HG03064 (cell line): ENCODE data around the gene NPR2.

Source experiments
- ATAC-seq: cut with Tn5 transposase; IDR thresholded peaks from one replicate; pipeline ENCODE4 v1.9.1; 2021; ENCODE audit warnings: low read depth; ENCODE audit not compliant: unreplicated experiment

NPR2 gene

DNA sequence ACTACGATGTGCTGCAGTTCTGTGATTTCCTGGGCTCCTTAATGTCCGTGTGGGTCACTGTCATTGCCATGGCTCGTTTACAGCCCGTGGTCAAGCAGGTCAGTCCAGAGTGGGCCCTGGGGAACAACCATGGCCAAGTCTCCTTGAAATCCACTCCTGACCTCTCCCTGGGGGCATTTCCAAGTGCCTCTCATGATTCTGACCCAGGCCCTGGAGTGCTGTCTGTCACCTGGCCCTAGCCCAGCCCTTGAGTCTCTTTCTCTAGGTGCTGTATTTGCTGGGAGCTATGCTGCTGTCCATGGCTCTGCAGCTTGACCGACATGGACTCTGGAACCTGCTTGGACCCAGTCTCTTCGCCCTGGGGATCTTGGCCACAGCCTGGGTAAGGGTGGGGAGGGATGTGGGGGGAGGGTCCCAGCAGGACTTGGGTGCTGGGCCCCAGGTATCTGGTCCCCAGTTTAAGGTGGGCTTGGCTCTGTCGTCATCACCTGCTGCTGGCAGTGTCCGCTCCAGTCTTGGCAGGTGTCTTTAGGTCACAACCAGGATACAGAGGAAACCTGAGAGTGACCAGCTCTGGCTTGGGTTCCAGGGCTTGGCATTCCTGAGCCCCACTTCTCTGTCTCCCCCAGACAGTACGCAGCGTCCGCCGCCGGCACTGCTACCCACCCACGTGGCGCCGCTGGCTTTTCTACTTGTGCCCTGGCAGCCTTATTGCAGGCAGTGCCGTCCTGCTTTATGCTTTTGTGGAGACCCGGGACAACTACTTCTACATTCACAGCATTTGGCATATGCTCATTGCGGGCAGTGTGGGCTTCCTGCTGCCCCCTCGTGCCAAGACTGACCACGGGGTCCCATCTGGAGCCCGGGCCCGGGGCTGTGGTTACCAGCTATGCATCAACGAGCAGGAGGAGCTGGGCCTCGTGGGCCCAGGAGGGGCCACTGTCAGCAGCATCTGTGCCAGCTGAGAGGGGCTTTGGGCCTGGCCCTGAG lies 61.8 kb downstream of the NPR2 start:
- no peak for ATAC-seq

DNA sequence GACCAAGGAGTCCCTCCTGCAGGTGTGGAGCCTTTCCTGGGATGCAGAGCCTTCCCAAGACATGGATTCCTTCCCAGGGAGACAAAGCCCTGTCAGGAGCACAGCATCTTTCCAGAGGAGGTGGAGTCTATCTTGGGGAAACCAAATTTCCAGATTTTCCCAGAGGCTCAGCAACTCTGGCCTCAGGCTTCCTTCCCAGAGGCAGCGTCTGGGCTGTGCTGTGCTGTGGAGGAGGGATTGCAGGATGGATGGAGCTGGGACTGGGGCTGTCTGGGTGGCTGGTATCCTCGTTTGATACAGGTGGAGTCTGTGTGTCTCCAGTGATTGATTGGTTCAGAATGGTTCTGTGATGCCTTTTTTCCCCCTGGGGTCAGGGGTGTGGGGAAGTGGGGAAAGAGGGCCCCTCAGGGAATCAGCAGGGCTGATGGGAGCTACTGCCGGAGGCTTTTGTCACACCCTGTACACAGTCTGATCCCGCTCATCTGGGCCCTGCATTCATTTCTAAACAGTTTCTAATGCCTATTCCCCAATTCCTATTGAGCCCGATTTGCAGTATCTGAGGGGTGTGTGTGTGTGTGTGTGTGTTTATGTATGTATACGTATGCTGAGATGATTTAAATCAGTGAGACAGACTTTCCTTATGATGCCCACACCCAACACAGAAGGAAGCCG lies 62.8 kb downstream of the NPR2 start:
- no peak for ATAC-seq

DNA sequence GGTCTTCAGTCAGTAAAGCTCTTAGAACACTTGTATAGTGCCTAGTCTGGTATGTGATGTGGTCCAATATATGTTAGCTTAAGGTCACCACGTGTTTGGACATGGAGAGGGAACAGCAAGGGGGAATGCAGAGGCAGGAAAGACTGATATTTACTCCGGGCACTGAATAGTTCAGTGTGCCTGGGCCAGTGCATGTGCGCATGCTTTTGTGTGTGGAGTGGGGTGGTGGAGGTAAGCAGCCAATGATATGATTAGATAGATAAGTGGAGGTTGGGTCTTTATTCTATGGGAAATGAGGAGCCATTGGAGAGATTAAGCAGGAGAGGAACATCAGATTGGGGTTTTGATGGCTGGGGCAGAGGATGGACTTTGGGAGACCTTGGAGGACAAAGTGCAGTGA lies 64.8 kb downstream of the NPR2 start:
- no peak for ATAC-seq

DNA sequence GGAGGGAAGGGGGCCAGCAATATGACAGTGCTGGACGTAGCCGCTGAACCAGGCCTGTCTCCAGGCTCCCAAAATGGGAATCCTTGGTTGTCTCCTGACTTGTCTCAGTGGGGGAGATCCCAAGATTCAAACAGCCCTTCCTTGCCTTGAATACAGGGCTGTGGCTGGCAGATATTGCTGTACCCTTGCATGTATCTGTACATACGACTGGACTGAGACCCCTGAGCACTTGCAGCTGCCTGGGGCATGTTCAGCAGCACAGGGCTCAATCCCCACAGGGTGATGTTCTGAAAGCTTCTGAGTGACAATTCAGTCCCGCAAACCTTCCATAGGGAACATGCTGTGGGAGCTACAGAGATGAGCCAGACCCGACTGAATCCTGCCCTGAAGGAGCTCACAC lies 65.5 kb downstream of the NPR2 start:
- no peak for ATAC-seq

DNA sequence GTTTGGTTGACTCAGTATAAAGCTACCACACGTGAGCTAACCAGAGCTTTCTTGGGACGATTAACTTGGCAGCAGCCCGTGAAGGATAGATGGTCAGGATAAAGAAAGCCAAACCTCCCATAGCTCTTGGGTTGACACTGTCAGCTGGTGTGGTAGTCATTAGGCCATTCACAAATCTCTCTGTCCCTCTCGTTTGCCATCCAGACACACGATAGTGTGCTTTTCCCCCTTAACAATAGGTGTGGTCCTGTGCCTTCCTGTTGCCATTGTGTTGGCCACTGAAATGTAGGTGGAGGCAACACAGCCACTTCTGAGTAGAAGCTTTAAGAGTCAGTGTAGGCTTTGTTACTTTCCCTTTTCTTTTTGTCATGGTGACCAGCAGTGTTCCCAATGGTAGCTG lies 67.1 kb downstream of the NPR2 start:
- no peak for ATAC-seq
